Measurements from ENCODE around the gene SNX24.
A peak's percentile ranks its signal among the peaks of the same experiment; 100 is the strongest.
"Not testable (repeated sequence)": the region's sequence is repeated elsewhere in the genome, so short reads cannot be mapped to it uniquely, and the experiment has no call there.

SNX24 gene

DNA sequence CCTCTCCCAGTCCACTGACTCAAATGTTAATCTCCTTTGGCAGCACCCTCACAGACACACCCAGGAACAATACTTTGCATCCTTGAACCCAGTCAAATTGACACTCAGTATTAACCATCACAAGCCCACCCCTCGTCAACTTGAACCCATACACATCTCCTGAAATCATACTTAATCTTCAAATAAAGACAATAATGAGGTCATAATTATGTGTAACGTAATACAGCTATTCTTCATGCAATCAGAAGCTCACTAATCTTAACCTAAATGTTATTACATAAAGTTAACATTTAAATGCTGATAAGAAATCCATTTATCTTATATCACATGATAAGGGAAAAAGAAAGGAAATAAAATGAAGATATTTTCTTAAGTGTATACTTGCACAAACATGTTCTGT, 125.9 kb downstream of the SNX24 start:
- DNase-seq: no peak

DNA sequence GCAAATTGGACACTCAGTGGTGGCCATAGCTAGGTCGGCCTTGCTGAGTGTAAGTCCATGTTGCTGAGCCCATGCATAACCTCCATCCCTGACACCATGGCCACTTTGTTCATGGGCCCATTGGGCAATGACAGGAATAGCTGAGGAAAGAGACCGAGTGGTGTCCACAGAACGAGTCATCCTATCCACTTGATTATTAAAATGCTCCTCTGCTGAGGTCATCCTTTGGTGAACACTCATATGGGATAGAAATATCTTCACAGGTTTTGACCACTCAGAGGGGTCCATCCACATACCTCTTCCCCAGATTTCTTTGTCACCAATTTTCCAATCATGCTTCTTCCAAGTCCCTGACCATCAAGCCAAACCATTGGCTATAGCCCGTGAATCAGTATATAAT, 127.5 kb downstream of the SNX24 start:
- peak; percentile 76 for DNase-seq

DNA sequence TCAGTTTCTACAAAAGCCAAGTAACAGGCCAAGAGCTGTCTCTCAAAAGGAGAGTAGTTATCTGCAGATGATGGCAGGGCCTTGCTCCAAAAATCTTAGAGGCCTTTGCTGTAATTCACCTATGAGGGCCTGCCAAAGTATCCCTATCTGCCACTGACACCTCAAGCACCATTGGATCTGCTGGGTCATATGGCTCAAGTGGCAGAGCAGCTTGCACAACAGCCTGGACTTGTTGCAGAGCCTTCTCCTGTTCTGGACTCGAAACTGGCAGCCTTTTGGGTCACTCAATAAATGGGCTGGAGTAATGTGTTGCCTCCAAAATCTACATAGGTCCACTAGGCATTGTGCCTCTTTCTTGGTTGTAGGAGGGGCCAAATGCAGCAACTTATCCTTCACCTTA, 128.3 kb downstream of the SNX24 start:
- DNase-seq: not testable (repeated sequence)

DNA sequence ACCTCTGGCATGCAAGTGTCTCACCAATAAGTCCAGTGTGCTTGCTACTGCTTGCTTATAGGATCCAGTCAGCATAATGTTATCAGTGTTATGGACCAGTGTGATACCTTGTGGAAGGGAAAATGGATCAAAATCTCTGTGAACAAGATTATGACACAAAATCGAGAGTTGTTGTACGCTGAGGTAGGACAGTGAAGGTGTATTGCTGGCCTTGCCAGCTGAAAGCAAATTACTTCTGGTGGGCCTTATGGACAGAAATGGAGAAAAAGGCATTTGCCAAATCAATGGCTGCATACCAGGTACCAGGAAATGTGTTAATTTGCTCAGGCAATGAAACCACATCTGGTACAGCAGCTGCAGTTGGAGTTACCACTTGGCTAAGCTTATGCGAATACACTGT, 128.8 kb downstream of the SNX24 start:
- not testable (repeated sequence) for DNase-seq

DNA sequence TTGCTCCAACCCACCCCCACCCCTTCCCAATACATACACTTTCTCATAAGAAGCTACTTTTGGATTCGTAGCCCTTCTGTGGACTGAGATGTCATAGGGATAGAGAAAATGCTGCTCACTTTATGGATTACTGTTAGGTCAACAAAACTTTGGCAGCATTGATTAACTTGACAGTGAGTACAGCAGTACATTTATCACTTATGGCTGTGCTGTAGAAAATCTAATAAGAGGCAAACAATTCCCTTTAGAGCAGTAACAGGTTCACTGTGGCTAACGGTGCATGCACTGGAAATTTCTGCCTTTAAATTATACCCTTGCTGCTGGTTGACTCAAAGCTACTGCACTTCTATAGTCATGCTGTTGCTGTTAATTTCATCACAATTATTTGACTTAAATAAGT, 131.9 kb downstream of the SNX24 start:
- DNase-seq: no peak

DNA sequence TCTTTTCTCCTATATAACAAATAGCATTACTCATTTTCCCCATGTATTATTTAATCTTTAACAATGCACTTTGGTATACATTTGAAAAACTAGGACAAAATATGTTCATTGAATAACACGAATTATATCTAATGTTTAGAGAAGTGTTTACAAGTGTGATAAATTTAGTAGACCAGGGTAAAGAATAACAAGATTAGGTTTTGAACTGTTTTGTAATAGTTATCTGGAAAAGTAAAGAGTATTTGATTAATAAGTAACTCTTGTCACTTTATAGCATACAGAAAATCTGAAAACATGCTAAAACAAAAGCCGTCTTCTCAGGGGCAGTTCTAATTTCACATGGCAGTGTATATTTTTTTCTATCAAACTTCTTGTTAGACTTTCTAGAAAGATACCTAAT, 132.7 kb downstream of the SNX24 start:
- DNase-seq: no peak

DNA sequence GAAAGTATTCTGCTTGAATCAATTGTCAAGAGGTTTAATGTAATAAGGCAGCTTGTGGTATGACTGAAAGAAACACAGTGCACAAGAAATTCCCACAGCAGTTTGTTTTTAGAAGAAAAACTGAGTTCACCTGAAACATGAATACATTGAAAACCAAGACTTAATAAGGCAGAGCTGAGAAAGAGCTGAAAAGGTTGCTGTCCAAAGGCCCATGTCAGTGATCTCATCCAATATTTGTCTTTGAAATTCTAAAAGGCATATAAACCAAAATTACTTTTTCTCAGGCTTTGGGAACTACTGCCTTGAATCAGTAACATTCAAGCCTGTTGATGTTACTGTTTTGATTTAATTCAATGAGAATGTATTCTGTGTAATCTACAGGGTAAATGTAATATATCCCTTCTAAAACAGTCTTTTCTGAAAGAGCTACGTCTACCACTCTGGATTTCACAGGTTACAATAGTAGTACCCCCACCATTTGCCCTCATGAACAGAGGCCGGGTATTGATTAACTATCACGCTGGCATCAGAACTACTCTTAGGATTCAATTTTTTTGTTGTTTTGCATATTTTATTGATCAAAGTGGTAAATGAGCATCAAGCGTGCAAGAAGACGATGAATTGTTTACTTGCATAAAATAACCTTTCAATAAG, 133.4 kb downstream of the SNX24 start:
- DNase-seq: no peak

DNA sequence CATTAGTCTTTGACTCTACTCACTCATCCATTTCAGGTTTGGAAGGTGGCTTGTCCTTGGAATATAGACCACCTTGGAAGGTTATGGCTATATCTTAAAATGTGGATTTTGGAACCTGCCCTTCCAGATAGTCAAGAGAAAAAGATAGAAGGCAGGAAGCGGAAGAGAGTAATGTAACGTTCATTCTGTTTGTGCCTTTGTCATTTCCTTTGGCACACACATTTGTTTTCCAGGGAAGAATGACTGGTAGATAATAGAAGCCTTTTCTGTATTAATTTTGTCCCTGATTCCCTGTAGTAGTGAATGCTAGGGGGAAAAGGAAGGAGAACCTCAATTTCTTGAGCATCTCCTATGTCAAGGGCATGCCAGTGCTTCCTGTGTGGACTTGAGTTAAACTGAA, 136.4 kb downstream of the SNX24 start:
- DNase-seq: no peak

DNA sequence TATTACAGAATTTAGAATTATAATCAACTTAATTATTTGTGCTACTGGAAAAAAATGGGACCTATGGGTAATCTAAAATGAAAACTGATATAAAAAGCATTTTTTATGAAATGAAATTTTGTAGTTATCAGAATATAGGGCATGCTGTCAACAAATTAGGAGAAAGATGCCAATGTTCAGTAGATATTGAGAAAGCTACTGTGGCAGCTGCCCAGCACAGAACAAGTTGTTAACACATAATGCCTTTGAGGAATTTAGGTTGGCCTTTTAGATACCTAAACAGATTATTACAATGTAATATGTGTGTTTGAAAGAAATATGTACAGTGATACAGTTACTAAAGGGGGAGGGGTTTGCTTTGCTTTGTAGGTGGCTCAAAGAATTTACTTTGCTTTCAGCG, 137.0 kb downstream of the SNX24 start:
- no peak for DNase-seq

DNA sequence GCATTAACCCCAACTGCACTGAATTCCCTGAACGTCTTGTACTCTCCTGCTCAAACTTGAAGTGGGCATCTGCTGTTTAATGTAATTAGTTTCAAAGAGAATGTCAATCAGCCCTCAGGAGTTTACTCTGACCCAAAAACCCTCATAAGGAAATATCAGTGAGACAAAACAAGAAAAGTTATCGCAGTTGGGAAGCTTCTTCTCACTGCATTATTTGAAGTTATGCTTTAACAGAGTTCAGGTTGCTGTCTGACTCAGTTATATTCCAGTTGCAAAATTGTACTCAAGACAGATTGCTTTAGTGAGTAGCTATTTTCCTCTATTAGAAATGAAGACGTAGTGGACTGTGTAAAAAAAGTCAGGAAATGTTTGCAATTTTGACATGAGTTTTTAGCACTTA, 139.0 kb downstream of the SNX24 start:
- no peak for DNase-seq

DNA sequence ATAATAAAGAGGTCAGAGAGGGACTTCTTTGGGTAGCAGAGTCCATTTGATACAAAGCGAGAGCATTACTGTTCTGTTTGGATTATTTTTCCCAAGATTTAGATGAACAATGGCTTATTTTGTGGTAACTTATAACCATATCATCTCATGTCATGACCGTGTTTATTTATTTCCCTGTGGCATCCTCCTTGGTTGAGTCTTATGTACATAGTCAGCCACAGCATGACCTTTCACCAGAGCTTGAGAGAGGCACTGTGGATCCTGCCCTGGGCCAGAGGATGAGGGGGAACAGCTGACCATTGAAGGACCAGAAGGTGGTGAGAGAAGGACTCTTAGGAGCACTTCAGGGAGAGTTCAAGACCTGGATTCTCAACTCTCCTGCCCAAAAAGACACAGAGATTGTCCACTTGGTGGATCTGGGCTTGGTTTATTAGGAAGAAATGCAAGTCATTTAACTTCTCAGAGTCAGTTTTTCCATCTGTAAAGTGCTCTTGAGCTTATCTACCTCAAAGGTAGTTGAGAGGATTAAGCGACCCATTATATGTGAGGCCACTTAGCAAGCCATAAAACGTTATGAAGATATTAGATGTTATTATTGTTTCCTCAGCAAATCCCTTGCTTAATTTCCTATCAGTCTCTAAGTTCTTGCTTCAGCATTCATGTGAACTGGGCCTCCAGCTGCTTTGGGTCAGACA, 139.7 kb downstream of the SNX24 start:
- DNase-seq: no peak

DNA sequence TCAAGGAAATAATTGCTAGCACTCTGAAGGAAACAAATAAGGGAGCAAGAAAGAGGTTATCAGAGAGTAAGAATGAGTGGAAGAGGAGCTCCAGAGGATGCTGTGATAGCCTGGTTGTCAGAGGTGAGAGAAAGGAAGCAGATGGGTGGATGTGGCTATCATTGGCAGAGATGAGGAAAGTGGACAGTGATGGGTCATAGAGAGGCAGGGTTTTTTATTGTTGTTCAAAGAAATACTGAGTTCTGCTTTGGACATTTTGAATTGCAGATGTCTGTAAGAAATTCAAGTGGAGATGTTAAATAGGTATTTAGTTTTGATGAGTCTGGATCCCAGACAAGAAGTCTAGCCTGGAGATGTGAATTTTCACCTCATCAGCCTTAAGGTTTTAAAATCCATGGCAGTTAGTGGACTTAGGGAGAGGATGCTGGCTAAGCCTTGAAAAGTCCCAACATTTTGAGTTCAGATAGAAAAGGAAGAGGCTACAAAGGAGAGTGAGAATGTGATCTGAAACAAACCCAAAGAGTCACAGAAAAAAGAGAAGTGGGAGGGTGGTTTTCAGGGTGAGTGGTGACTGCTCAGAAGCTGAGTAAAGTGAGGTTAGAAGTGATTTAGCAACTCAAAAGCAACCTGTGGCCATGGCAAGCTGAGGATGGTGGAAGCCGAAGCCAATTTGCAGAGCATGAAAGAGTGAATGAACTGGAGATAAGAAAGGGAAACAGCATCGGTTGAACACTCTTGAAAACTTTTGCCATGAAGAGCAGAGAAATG, 140.7 kb downstream of the SNX24 start:
- DNase-seq: no peak

DNA sequence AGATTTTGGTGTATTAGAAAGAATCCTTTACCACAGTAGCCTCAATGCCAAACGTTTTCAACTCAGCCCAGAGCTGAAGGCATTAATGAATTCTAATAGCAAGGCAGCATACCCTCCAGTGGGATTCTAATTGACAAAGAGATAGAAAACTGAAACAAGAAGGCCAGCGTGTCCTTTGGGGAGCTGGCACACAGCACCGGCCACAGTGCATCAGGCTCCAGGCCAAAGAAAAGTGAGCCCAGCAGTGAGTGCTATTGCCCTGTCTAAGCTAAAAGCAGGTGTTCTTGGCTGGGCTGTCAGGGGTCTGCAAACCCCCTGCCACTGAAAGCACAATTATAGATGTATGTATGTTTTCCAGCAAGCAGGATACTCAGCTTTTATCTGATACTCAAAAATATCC, 150.7 kb downstream of the SNX24 start:
- no peak for DNase-seq

DNA sequence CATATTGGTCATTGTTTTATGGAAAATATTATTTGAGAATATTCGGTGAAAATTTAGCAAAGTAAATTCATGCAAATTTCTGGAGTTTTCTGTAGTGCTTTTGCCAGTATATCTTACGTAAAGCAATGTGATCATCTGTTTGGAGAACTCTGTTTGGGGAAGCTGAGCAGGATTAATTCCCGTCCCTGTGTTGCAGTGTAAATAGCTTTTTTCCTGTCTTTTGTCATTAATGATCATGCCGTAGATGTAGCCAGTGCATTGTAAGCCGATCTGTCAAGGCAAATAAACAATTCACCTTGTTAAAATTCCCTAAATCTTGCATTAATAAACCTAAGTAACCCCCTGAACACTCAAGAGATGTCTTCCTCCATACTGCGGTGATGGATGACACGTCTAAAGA, 151.9 kb downstream of the SNX24 start:
- DNase-seq: no peak

DNA sequence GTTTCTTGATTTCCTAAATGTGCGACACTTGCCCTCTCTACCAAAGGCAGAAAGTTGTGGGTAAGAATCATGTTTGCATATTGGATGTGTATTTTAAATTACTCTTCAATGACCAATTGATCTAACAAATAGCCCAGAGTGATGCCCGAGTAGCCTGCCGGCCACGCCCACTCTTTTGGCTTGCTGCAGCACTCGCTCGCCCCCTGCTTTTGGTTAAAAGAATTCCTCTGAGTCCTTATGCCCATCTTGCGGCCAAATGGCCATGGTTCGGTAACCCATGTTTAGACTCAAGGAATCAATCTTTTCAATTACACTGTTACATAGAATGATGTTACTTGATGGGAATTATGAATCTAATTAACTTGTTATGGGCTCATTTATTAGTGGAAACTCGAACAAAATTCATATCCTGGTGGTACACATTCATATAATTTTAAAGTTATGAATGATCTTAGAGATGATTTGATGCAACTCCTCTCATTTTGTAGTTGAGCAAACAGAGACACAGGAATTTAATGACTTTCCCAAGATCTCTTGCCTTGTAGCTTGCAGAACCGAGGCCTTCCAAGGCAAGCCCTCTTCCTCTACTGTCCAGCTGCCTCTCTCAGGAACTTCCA, 154.6 kb downstream of the SNX24 start:
- DNase-seq: peak; percentile 44

DNA sequence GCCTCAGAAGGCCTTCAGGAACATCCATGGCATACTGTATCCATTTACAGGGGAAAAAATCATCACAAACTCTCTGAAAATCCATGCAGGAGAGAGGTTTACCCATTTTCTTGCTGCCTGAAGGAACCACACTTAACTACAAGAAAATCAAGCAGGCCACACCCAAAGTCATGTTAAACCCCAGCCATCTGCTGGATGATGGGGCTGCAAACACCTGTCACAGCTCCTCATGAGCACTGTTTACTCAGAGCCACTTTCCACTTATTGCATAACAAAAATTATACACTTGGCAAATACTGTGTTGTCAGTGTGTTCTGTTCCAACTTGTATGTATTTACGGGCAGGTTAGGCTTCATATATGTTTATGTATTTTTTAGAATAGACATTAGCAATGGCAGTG, 155.3 kb downstream of the SNX24 start:
- DNase-seq: no peak

DNA sequence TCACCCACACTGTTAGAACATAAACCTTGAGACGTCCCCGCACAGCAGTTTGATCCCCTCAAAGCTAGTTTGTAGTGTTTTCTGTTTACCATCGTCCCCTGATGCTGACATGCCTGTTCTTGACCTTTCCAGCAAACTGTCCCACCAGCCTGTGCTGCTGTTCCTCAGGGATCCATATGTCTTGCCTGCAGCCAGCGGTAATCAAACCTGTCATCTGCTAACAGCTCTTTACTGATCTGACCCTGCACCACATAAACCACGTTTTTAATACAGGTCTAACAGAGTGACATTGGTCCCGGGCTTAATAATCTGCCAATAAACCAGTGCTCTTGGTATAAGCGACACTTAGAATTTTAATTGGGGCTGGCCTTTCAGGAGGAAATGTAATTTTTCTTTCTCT, 156.4 kb downstream of the SNX24 start:
- no peak for DNase-seq

DNA sequence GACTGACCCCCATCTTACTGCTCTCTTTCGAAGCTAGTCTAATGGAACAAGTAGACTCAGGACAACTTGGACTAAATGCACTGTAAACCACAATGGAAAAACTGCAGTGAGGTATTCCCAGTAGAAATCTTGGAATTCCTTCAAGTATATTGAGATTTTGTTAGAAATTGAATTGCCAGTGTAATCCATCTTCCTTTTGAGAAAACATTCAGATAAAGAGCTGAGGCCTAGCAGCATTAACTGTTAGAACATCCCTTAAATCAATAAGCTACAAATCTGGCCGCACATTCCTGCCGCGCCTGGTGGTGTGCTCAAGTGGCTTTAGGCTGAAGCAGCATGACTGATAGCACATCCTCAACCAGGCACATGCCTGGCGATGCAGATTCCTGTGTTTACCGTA, 161.8 kb downstream of the SNX24 start:
- DNase-seq: peak; percentile 8

DNA sequence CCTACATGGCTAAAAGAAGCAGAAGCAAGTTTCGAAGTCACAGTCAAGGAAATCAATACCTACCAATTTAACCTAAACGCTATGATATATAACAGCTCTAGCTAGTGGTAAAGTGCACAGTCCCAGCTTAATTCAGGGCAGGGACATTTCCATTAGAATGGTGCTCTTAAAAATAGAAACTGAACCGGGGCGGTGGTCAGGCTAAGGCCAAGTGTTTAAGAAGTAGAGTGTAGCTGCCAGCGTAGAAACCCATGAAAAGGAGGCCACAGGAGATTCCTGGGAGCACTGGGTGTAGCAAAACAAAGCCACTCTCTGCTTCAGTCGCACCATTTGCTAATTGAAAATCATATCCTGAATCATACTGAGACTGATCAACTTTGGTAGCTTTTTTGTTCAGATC, 162.3 kb downstream of the SNX24 start:
- no peak for DNase-seq

DNA sequence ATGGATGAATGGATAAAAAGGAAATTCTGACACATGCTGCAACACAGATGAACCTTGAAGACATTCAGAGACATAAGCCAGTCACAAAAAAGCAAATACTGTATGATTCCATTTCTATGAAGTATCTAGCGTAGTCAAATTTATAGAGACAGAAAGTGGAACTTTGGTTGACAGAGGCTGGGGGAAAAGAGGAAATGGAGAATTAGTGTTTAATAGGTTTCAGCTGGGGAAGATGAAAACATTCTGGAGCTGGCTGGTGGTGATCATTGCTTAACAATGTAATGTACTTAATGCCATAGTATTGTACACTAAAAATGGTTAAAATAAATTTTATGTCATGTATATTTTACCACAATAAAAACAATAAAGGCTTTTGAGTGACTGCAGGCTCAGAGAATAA, 166.9 kb downstream of the SNX24 start:
- peak; percentile 53 for DNase-seq

DNA sequence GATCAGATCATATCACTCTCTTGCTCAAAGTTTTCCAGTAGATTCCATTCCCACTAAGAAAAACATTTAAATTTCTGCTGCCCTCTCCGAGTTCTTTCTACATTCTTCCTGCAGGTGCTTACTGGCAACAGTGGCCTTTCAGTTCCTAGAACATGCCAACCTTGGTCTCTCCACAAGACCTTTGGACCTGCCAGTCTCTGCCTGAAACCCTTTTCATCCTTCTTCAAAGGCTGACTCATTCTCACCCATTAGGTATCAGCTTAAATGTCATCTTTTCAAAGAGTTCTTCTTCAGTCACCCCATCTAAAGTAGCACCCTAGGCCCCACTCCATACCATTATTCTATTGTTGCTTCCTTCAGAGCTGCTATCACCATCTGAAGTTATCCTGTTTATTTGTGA, 169.3 kb downstream of the SNX24 start:
- DNase-seq: no peak

DNA sequence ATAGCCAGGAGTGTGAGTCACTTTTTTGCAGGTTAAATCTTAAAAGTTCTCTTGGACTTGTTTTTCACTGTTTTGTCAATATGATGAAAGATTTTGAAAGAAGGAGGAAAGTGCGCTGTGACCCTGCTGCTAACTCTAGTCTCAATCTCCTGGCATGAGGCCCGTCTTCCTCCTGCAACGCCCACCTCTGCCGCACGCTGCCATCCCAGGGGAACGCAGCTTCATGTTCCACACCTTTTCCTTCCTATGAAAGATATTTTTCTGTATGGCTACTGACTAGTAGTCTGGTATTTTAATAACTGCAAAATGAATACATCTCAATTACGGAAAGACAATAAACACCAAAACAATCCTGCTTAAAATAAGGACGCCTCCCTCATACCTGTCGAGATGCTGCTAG, 182.8 kb downstream of the SNX24 start:
- no peak for DNase-seq

DNA sequence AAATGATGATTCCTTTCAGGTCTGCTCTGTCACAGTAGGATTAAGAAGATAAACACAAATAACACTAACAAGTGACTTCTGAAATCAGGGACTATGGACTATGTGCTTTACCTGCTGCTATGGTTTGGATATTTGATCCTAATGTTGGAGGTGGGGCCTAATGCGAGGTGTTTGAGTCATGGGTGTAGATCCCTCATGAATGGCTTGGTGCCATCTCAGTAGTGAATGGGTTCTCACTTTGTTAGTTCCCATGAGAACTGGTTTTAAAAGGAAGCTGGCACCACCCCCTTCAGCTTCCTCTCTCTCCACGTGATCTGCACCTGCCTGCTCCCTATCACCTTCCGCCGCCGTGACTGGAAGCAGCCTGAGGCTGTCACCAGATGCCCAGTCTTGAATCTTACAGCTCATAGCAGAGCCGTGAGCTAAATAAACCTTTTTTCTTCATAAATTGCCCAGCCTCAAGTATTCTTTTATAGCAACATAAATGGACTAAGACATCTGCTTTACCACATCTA, 187.8 kb downstream of the SNX24 start:
- no peak for DNase-seq
